Measurements from ENCODE around the gene CD109. TPM values are rescaled to one million over a fixed set of nuclear protein-coding genes. Genes with fewer than 3 reads are reported as not detected.
A peak's percentile ranks its signal among the peaks of the same experiment; 100 is the strongest.

The CD109 gene
- total and polyA plus RNA-seq, 8 donors, result 0.23 to 2.6 (median 0.52) TPM

GRCh38 chr6:73728548-73729205, 32.7 kb downstream of the CD109 start:
- no peaks in the 10 kb centered on the region for H3K27me3 ChIP-seq
- H3K9me3 ChIP-seq, result no peaks in the 10 kb centered on the region
- no peak for TF ChIP-seq CTCF (IDR thresholded peaks at IDR 0.05)
- ATAC-seq (no peak), DNase-seq (no peak), FAIRE-seq (no peak)
- no peaks in the 10 kb centered on the region for H3K36me3 ChIP-seq
- 66 to 78% methylated on average over 4 of the region's 4 CpGs for WGBS, 2 donors
- H3K4me1 ChIP-seq, result no peaks in the 10 kb centered on the region
- intact Hi-C loops (cut with DNase I), result loop anchor here in 1 of 3 donors (10.0 kb wide), 1 partner anchor 1476 kb away; the partner anchor contains the start of gene COL12A1
- H3K27ac ChIP-seq, result no peak overlapping the region
- H3K4me3 ChIP-seq, result no peak overlapping the region

DNA sequence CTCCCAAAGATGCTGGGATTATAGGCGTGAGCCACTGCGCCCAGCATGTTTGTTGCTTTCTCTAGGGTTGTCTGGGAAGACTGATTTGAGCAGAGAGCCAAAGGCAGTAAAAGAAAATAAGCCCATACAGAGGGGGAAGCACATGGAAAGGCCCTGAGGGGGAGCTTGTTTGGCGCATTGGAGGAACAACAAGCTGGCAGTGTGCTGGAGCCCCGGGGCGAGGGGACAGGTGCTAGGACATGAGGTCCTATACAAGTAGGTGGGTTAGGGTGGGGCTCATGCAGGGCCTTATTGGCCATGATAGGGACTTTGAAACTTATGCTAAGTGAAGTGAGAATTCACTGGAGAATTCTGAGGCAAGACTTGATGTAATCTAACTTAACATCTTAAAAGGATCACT, 35.3 kb downstream of the CD109 start:
- Histone ChIP-seq H3K36me3 (no peaks in the 10 kb centered on the region), H3K27ac (no peak overlapping the region), H3K9me3 (no peaks in the 10 kb centered on the region), H3K27me3 (peaks cover 0 to 4% (median 0%) of the 10 kb centered on the region in 4 donors), H3K4me1 (no peaks in the 10 kb centered on the region), H3K4me3 (no peak overlapping the region)
- DNase-seq, result peak in 1 of 6 donors; percentile 48
- TF ChIP-seq CTCF (IDR thresholded peaks at IDR 0.05), result no peak
- no peak for ATAC-seq
- 90 to 93% methylated on average over 5 of the region's 5 CpGs for WGBS, 2 donors
- intact Hi-C loops (cut with DNase I), result no loop called here
- no peak for FAIRE-seq

DNA sequence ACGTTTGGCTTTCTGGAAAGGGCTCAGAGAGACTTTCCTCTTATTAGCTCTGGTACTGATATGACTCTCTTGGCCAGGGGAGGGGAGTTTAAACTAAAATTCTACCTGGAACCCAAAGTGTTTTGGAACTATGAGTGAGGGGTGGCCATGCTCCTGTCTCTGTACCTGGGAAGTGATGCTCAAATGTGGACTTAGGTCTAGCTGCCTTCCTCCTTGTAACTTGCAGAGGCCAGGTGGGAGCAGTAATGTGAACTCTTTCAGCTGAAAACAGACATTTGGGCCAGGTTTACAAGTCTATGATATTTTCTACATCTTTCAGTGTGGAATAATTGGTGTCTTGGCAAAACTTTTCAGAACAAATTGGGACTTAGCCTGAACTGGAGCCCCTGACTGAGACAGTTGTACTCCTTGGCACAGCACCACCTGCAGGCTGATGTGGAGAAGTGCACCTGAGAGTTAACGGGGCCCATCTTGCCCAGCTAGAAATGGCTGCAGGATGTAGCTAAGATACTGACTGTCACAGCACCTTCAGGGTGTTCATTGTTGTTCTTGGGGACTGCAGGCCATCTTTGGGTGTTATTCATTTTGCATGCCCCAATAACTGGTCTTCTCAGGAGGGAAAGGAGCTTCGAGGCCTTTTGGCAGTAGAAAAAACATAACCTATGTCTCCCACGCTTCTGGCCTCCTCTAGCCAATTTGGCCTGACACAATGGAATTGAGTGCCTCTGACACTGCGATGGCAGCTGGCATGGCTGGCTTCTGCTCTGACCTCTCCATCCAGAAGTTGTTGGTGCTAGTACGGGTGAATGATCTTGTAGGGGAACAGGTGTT, 37.1 kb downstream of the CD109 start:
- intact Hi-C loops (cut with DNase I), result no loop called here
- no peak for FAIRE-seq
- Histone ChIP-seq H3K27ac (no peak overlapping the region), H3K27me3 (peaks cover 0 to 4% (median 0%) of the 10 kb centered on the region in 4 donors), H3K4me1 (no peaks in the 10 kb centered on the region), H3K9me3 (no peaks in the 10 kb centered on the region), H3K4me3 (no peak overlapping the region), H3K36me3 (no peaks in the 10 kb centered on the region)
- peak; percentile 60 to 83 (median 78) for TF ChIP-seq CTCF (IDR thresholded peaks at IDR 0.05)
- DNase-seq, result peak in 5 of 6 donors; percentile 17 to 74 (median 43)
- peak; percentile 67 to 97 (median 90) for ATAC-seq
- 48 to 58% methylated on average over 6 of the region's 6 CpGs for WGBS, 2 donors

DNA sequence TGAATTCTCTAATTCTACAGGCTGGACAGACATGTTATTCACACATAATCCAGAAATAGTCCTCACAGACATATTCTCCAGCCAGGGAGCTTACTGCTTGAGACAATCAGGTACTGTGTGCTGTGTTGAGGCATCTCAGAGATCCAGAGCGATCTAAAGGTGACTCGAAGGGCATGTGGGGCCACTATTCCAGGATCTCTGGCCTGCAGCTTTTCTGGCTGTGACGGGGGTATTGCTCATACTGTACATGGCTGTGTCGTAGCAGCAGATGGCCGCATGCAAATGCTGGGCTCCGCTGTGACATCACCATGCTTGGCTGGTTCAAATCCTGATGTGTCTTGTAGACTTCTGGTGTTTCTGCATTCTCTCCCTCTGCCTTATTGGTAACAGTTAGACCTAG, 37.8 kb downstream of the CD109 start:
- ATAC-seq, result no peak

More for the DNA sequence above, 37.8 kb downstream of the CD109 start:
- H3K4me1 ChIP-seq, result no peaks in the 10 kb centered on the region
- H3K27ac ChIP-seq, result no peak overlapping the region
- no peak for FAIRE-seq
- peaks cover 0 to 4% (median 0%) of the 10 kb centered on the region in 4 donors for H3K27me3 ChIP-seq
- 71 to 80% methylated on average over 6 of the region's 6 CpGs for WGBS, 2 donors
- TF ChIP-seq CTCF (IDR thresholded peaks at IDR 0.05), result no peak
- no peaks in the 10 kb centered on the region for H3K9me3 ChIP-seq
- no peak for DNase-seq
- H3K36me3 ChIP-seq, result no peaks in the 10 kb centered on the region
- H3K4me3 ChIP-seq, result no peak overlapping the region
- intact Hi-C loops (cut with DNase I), result no loop called here

All from pancreas (tissue), 10 donors.